GM23338 (cell line): ENCODE data around the gene FOXP2. TPM values are rescaled to one million over a fixed set of nuclear protein-coding genes. Genes with fewer than 3 reads are reported as not detected.

Experiments used
- ATAC-seq: fragments of 200-7000 bp; cut with Tn5 transposase; 3 replicates; pipeline ENCODE4 v1.9.1; 2020
- DNase-seq: peaks from one replicate; pipeline ENCODE4 v3.0.0-alpha.2; 2015; ENCODE audit warnings: low spot score
- H2AFZ ChIP-seq: fragments of 200-600 bp; sonication (generic); 2 replicates; pipeline ENCODE4 v1.8.0; 2016; ENCODE audit warnings: antibody characterized with exemption, mild to moderate bottlenecking, moderate library complexity
- H3F3A ChIP-seq: fragments of 200-600 bp; sonication (generic); replicated peaks from 2 replicates; pipeline ENCODE4 v1.8.0; 2017; ENCODE audit warnings: antibody characterized with exemption, mixed run types, low read depth
- H3K27ac ChIP-seq: fragments of 200-600 bp; sonication (generic); 2 replicates; pipeline ENCODE4 v1.6.1; 2016; ENCODE audit warnings: low read depth
- H3K27me3 ChIP-seq: fragments of 200-600 bp; sonication (generic); 2 replicates; pipeline ENCODE4 v1.8.0; 2016; ENCODE audit warnings: mild to moderate bottlenecking, mixed run types, moderate library complexity; ENCODE audit not compliant: insufficient read depth
- H3K36me3 ChIP-seq: fragments of 200-600 bp; sonication (generic); 2 replicates; pipeline ENCODE4 v1.8.0; 2016; ENCODE audit warnings: mild to moderate bottlenecking; ENCODE audit not compliant: insufficient read depth
- H3K4me1 ChIP-seq: fragments of 200-600 bp; sonication (generic); 2 replicates; pipeline ENCODE4 v1.8.0; 2016; ENCODE audit warnings: mild to moderate bottlenecking, moderate library complexity; ENCODE audit not compliant: insufficient read depth
- H3K4me2 ChIP-seq: fragments of 200-600 bp; sonication (generic); 2 replicates; pipeline ENCODE4 v1.7.1; 2017; ENCODE audit warnings: mixed run types
- H3K4me3 ChIP-seq: fragments of 200-600 bp; sonication (generic); 2 replicates; pipeline ENCODE4 v1.6.1; 2016; ENCODE audit warnings: mixed run types
- H3K79me2 ChIP-seq: fragments of 200-600 bp; sonication (generic); replicated peaks from 2 replicates; pipeline ENCODE4 v1.8.0; 2017; ENCODE audit warnings: mild to moderate bottlenecking; ENCODE audit not compliant: insufficient read depth
- H3K9me2 ChIP-seq: fragments of 200-600 bp; sonication (generic); 2 replicates; pipeline ENCODE4 v1.8.0; 2017; ENCODE audit not compliant: insufficient read depth
- H4K20me1 ChIP-seq: fragments of 200-600 bp; sonication (generic); replicated peaks from 2 replicates; pipeline ENCODE4 v1.8.0; 2017; ENCODE audit warnings: mild to moderate bottlenecking; ENCODE audit not compliant: insufficient read depth
- H3K27ac Mint-ChIP-seq: 2 replicates; pipeline ENCODE4 v1.8.0; 2020; ENCODE audit warnings: inconsistent platforms, mild to moderate bottlenecking, moderate library complexity, mixed read lengths
- H3K27me3 Mint-ChIP-seq: 3 replicates; pipeline ENCODE4 v1.8.0; 2022; ENCODE audit warnings: low read depth, mild to moderate bottlenecking, moderate library complexity, mixed read lengths, inconsistent platforms; ENCODE audit not compliant: insufficient read depth, poor library complexity
- H3K36me3 Mint-ChIP-seq: 3 replicates; pipeline ENCODE4 v1.8.0; 2021; ENCODE audit warnings: low read depth, mild to moderate bottlenecking, inconsistent platforms, moderate library complexity, mixed read lengths
- H3K4me1 Mint-ChIP-seq: 3 replicates; pipeline ENCODE4 v1.8.0; 2020; ENCODE audit warnings: mild to moderate bottlenecking, inconsistent platforms, mixed read lengths
- H3K4me3 Mint-ChIP-seq: 3 replicates; pipeline ENCODE4 v1.8.0; 2021; ENCODE audit warnings: moderate library complexity, mild to moderate bottlenecking, inconsistent platforms, mixed read lengths
- H3K9me3 Mint-ChIP-seq: 3 replicates; pipeline ENCODE4 v1.8.0; 2020; ENCODE audit warnings: moderate library complexity, mild to moderate bottlenecking, inconsistent platforms, mixed read lengths
- CREB1 ChIP-seq: fragments of 250-450 bp; sonication (Bioruptor Pico); IDR thresholded peaks from 2 replicates; pipeline ENCODE4 v1.5.0; 2020; ENCODE audit warnings: low read depth, mild to moderate bottlenecking, moderate library complexity
- EZH2 ChIP-seq: fragments of 200-600 bp; sonication (generic); IDR thresholded peaks from one replicate; pipeline ENCODE4 v1.8.0; 2017; ENCODE audit warnings: antibody characterized with exemption, mild to moderate bottlenecking, low read depth; ENCODE audit not compliant: unreplicated experiment
- EZH2phosphoT487 ChIP-seq: fragments of 200-600 bp; sonication (generic); IDR thresholded peaks from one replicate; pipeline ENCODE4 v1.8.1; 2018; ENCODE audit warnings: antibody characterized with exemption; ENCODE audit not compliant: unreplicated experiment
- JUNB ChIP-seq: IDR thresholded peaks from one replicate; pipeline ENCODE4 v1.6.1; 2016; ENCODE audit warnings: antibody characterized with exemption; ENCODE audit not compliant: unreplicated experiment
- NANOG ChIP-seq: IDR thresholded peaks from 2 replicates; pipeline ENCODE4 v1.6.1; 2016; ENCODE audit warnings: antibody characterized with exemption, borderline replicate concordance
- POLR2AphosphoS5 ChIP-seq: IDR thresholded peaks from 2 replicates; pipeline ENCODE4 v1.6.1; 2016; ENCODE audit warnings: antibody characterized with exemption, low read depth
- STAT1 ChIP-seq: IDR thresholded peaks from one replicate; pipeline ENCODE4 v1.6.1; 2016; ENCODE audit warnings: antibody characterized with exemption; ENCODE audit not compliant: unreplicated experiment
- ZNF114 ChIP-seq: fragments of 250-450 bp; sonication (Bioruptor Pico); IDR thresholded peaks from 2 replicates; pipeline ENCODE4 v1.5.0; 2020; ENCODE audit warnings: mild to moderate bottlenecking, moderate library complexity
- ZNF331 ChIP-seq: fragments of 250-450 bp; sonication (Bioruptor Pico); IDR thresholded peaks from 2 replicates; pipeline ENCODE4 v1.5.0; 2020; ENCODE audit warnings: low read depth, mild to moderate bottlenecking, moderate library complexity
- long read RNA-seq: library from polyadenylated mRNA; unstranded; transcript quantifications from one replicate; pipeline ENCODE4 v2.0.0, GENCODE V29; 2020; ENCODE audit not compliant: unreplicated experiment
- polyA plus RNA-seq: library from polyadenylated mRNA; unstranded; fragments of >200 nt; fragmentation: Nextera tagmentation; extraction: Ambion mirVana; gene quantifications from 2 replicates; pipeline ENCODE4 v1.2.1, GENCODE V29; 2016
- total RNA-seq: library from RNA; depleted of rRNA; stranded (reverse); fragments of >200 nt; shearing (Covaris generic); gene quantifications from 2 replicates; pipeline ENCODE4 v1.2.3, GENCODE V29; 2014; rRNA removed
- TF ChIP-seq, protein P1 (sequence below): IDR thresholded peaks from 2 replicates; pipeline ENCODE4 v1.6.1; 2016; ENCODE audit warnings: antibody characterized with exemption
- TF ChIP-seq, protein P2 (sequence below), 2 experiments: fragments of 200-600 bp in 1 of 2; sonication (generic) in 1 of 2; conservative IDR thresholded peaks; 2 replicates each; pipeline versions ENCODE4 v1.5.1 to v1.6.1; 2016 to 2017; ENCODE audit warnings: antibody characterized with exemption in 2 of 2, low read depth in 2 of 2, mild to moderate bottlenecking in 2 of 2, moderate library complexity in 1 of 2
- TF ChIP-seq, protein P3 (sequence below): IDR thresholded peaks from one replicate; pipeline ENCODE4 v1.6.1; 2018; ENCODE audit warnings: antibody characterized with exemption; ENCODE audit not compliant: unreplicated experiment
- TF ChIP-seq, protein P4 (sequence below): fragments of 250-450 bp; sonication (Bioruptor Pico); IDR thresholded peaks from 2 replicates; pipeline ENCODE4 v1.5.0; 2020; ENCODE audit warnings: mild to moderate bottlenecking, moderate library complexity

Gene FOXP2
- total RNA-seq (0.24 TPM in 1 of 2 replicates, not detected in the other), polyA plus RNA-seq (0.03 and 0.31 TPM in 2 replicates)
- long read RNA-seq = 0 reads

DNA sequence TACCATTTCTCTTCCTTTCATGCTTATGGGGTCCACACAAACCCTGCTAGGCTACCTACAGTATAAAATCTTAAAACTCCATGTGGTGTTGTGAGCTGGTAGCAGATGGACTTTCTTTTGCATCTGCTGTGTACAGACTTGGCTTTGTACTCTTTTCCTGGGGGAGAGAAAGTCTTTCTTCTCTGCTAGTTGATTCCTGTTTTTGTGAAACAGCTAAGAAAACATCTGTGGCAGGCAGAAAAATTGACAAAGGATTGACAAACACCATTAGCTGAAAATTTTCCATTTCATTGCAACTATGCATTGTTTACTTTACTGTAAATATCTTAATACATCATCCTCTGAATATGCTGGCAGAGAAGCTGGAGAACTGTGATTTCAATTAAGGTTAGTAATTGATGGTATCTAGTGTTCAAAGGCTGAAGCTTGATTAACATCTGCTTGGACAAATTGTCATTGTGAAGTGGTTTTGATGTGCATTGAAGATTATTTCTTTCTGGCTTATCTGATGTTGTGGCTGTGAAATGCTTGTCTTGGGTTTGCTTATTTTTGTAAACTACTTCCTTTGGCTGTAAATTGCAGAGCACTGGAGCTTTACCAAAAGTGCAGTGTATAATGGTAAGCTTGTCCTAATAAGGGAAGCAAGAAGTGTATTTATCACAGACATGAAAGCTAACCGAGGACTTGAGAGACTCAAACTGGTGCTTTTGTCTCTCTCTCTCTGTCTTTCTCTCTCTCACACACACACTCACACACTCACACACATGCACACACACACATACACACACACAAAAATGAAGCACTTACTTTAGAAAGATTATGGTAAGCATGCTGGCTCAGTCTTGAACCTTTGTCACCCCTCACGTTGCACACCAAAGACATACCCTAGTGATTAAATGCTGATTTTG, at the start of gene FOXP2:
Gene FOXP2, plus strand, starts transcription at position 660 of the 908 bp plus-strand sequence. CDS start 11,697 bp downstream, outside the sequence.
- H3K4me3 ChIP-seq = no peak within 1 kb of the TSS
- H2AFZ ChIP-seq = peak within 1 kb of the TSS; percentile 60
- no peaks in the 10 kb centered on the region for H3K9me2 ChIP-seq
- no peaks in the 10 kb centered on the region for H3K27me3 ChIP-seq
- no peaks in the 10 kb centered on the region for H4K20me1 ChIP-seq
- no peaks in the 10 kb centered on the region for H3K27me3 Mint-ChIP-seq
- H3K9me3 Mint-ChIP-seq = no peaks in the 10 kb centered on the region
- no peak for DNase-seq
- H3K4me1 Mint-ChIP-seq = peaks cover 9% of the 10 kb centered on the region
- H3K27ac ChIP-seq = no peak within 1 kb of the TSS
- ATAC-seq = peak; percentile 34; the same call in 2 of the 3 replicates
- no peak within 1 kb of the TSS for H3K27ac Mint-ChIP-seq
- no peaks in the 10 kb centered on the region for H3K36me3 Mint-ChIP-seq
- TF ChIP-seq, protein P1, sequence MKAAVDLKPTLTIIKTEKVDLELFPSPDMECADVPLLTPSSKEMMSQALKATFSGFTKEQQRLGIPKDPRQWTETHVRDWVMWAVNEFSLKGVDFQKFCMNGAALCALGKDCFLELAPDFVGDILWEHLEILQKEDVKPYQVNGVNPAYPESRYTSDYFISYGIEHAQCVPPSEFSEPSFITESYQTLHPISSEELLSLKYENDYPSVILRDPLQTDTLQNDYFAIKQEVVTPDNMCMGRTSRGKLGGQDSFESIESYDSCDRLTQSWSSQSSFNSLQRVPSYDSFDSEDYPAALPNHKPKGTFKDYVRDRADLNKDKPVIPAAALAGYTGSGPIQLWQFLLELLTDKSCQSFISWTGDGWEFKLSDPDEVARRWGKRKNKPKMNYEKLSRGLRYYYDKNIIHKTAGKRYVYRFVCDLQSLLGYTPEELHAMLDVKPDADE = no peak
- no peak for TF ChIP-seq ZNF114
- TF ChIP-seq, protein P2, sequence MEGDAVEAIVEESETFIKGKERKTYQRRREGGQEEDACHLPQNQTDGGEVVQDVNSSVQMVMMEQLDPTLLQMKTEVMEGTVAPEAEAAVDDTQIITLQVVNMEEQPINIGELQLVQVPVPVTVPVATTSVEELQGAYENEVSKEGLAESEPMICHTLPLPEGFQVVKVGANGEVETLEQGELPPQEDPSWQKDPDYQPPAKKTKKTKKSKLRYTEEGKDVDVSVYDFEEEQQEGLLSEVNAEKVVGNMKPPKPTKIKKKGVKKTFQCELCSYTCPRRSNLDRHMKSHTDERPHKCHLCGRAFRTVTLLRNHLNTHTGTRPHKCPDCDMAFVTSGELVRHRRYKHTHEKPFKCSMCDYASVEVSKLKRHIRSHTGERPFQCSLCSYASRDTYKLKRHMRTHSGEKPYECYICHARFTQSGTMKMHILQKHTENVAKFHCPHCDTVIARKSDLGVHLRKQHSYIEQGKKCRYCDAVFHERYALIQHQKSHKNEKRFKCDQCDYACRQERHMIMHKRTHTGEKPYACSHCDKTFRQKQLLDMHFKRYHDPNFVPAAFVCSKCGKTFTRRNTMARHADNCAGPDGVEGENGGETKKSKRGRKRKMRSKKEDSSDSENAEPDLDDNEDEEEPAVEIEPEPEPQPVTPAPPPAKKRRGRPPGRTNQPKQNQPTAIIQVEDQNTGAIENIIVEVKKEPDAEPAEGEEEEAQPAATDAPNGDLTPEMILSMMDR (conservative IDR thresholded peaks at IDR 0.05; ENCODE audit: low read depth in 2 of 2) = no peak
- TF ChIP-seq ZNF331 = no peak
- no peak for TF ChIP-seq STAT1
- TF ChIP-seq NANOG = no peak
- no peak for TF ChIP-seq EZH2phosphoT487
- TF ChIP-seq, protein P3, sequence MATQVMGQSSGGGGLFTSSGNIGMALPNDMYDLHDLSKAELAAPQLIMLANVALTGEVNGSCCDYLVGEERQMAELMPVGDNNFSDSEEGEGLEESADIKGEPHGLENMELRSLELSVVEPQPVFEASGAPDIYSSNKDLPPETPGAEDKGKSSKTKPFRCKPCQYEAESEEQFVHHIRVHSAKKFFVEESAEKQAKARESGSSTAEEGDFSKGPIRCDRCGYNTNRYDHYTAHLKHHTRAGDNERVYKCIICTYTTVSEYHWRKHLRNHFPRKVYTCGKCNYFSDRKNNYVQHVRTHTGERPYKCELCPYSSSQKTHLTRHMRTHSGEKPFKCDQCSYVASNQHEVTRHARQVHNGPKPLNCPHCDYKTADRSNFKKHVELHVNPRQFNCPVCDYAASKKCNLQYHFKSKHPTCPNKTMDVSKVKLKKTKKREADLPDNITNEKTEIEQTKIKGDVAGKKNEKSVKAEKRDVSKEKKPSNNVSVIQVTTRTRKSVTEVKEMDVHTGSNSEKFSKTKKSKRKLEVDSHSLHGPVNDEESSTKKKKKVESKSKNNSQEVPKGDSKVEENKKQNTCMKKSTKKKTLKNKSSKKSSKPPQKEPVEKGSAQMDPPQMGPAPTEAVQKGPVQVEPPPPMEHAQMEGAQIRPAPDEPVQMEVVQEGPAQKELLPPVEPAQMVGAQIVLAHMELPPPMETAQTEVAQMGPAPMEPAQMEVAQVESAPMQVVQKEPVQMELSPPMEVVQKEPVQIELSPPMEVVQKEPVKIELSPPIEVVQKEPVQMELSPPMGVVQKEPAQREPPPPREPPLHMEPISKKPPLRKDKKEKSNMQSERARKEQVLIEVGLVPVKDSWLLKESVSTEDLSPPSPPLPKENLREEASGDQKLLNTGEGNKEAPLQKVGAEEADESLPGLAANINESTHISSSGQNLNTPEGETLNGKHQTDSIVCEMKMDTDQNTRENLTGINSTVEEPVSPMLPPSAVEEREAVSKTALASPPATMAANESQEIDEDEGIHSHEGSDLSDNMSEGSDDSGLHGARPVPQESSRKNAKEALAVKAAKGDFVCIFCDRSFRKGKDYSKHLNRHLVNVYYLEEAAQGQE = no peak
- TF ChIP-seq, protein P4, sequence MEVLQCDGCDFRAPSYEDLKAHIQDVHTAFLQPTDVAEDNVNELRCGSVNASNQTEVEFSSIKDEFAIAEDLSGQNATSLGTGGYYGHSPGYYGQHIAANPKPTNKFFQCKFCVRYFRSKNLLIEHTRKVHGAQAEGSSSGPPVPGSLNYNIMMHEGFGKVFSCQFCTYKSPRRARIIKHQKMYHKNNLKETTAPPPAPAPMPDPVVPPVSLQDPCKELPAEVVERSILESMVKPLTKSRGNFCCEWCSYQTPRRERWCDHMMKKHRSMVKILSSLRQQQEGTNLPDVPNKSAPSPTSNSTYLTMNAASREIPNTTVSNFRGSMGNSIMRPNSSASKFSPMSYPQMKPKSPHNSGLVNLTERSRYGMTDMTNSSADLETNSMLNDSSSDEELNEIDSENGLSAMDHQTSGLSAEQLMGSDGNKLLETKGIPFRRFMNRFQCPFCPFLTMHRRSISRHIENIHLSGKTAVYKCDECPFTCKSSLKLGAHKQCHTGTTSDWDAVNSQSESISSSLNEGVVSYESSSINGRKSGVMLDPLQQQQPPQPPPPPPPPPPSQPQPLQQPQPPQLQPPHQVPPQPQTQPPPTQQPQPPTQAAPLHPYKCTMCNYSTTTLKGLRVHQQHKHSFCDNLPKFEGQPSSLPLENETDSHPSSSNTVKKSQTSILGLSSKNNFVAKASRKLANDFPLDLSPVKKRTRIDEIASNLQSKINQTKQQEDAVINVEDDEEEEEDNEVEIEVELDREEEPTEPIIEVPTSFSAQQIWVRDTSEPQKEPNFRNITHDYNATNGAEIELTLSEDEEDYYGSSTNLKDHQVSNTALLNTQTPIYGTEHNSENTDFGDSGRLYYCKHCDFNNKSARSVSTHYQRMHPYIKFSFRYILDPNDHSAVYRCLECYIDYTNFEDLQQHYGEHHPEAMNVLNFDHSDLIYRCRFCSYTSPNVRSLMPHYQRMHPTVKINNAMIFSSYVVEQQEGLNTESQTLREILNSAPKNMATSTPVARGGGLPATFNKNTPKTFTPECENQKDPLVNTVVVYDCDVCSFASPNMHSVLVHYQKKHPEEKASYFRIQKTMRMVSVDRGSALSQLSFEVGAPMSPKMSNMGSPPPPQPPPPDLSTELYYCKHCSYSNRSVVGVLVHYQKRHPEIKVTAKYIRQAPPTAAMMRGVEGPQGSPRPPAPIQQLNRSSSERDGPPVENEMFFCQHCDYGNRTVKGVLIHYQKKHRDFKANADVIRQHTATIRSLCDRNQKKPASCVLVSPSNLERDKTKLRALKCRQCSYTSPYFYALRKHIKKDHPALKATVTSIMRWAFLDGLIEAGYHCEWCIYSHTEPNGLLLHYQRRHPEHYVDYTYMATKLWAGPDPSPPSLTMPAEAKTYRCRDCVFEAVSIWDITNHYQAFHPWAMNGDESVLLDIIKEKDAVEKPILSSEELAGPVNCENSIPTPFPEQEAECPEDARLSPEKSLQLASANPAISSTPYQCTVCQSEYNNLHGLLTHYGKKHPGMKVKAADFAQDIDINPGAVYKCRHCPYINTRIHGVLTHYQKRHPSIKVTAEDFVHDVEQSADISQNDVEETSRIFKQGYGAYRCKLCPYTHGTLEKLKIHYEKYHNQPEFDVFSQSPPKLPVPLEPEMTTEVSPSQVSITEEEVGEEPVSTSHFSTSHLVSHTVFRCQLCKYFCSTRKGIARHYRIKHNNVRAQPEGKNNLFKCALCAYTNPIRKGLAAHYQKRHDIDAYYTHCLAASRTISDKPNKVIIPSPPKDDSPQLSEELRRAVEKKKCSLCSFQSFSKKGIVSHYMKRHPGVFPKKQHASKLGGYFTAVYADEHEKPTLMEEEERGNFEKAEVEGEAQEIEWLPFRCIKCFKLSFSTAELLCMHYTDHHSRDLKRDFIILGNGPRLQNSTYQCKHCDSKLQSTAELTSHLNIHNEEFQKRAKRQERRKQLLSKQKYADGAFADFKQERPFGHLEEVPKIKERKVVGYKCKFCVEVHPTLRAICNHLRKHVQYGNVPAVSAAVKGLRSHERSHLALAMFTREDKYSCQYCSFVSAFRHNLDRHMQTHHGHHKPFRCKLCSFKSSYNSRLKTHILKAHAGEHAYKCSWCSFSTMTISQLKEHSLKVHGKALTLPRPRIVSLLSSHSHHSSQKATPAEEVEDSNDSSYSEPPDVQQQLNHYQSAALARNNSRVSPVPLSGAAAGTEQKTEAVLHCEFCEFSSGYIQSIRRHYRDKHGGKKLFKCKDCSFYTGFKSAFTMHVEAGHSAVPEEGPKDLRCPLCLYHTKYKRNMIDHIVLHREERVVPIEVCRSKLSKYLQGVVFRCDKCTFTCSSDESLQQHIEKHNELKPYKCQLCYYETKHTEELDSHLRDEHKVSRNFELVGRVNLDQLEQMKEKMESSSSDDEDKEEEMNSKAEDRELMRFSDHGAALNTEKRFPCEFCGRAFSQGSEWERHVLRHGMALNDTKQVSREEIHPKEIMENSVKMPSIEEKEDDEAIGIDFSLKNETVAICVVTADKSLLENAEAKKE (CRISPR knock-in tag) = no peak
- TF ChIP-seq JUNB = no peak
- no peak for TF ChIP-seq CREB1 (CRISPR knock-in tag)
- no peak for TF ChIP-seq POLR2AphosphoS5
- no peak for TF ChIP-seq EZH2
- no peak within 1 kb of the TSS for H3K4me3 Mint-ChIP-seq
- H3K36me3 ChIP-seq = no peaks in the 10 kb centered on the region
- H3K4me1 ChIP-seq = peaks cover 24% of the 10 kb centered on the region
- H3K4me2 ChIP-seq = peak within 1 kb of the TSS; percentile 50
- no peaks in the 10 kb centered on the region for H3K79me2 ChIP-seq
- H3F3A ChIP-seq = no peaks in the 10 kb centered on the region
